Activated CD4-positive, alpha-beta memory T cell treated with anti-CD3 and anti-CD28 coated beads for 36 hours (primary cell): ENCODE measurements around the gene CCDC91. TPM values are rescaled to one million over a fixed set of nuclear protein-coding genes. Genes with fewer than 3 reads are reported as not detected.
"Not testable (repeated sequence)": the region's sequence is repeated elsewhere in the genome, so short reads cannot be mapped to it uniquely, and the experiment has no call there.

Source experiments
- CTCF ChIA-PET: fragments of 350-600 bp; sonication (Branson Sonifier 250); formaldehyde crosslinking; loops from one replicate; lab custom pipeline; 2021; ENCODE audit warnings: antibody characterized with exemption, inconsistent platforms; lab: Charles Lee
- POLR2A ChIA-PET: fragments of 350-600 bp; sonication (Branson Sonifier 250); formaldehyde crosslinking; loops from one replicate; lab custom pipeline; 2021; ENCODE audit warnings: antibody characterized with exemption; lab: Charles Lee
- DNase-seq: peaks from one replicate; pipeline ENCODE4 v3.0.0-alpha.2; 2020
- H3K27ac Mint-ChIP-seq: one replicate; pipeline ENCODE4 v1.8.0; 2021; ENCODE audit warnings: mixed read lengths
- H3K27me3 Mint-ChIP-seq: one replicate; pipeline ENCODE4 v1.8.0; 2021; ENCODE audit warnings: mixed read lengths
- H3K36me3 Mint-ChIP-seq: one replicate; pipeline ENCODE4 v1.8.0; 2021; ENCODE audit warnings: mixed read lengths
- H3K4me1 Mint-ChIP-seq: one replicate; pipeline ENCODE4 v1.8.0; 2021; ENCODE audit warnings: low read depth, mixed read lengths
- H3K4me3 Mint-ChIP-seq: one replicate; pipeline ENCODE4 v1.8.0; 2021; ENCODE audit warnings: mild to moderate bottlenecking, mixed read lengths
- H3K9me3 Mint-ChIP-seq: one replicate; pipeline ENCODE4 v1.8.0; 2021; ENCODE audit warnings: mixed read lengths
- intact Hi-C: fragments of 100-400 bp; cut with micrococcal nuclease; formaldehyde crosslinking; loops from one replicate; pipeline ENCODE4 v1.15.1; 2023
- total RNA-seq, 2 experiments: library from RNA; stranded (reverse); gene quantifications; one replicate each; pipeline ENCODE4 v1.2.3, GENCODE V29; 2021

CCDC91 gene
- total RNA-seq, 2 experiments from 2014 or later = 16.5 to 19.7 TPM

DNA sequence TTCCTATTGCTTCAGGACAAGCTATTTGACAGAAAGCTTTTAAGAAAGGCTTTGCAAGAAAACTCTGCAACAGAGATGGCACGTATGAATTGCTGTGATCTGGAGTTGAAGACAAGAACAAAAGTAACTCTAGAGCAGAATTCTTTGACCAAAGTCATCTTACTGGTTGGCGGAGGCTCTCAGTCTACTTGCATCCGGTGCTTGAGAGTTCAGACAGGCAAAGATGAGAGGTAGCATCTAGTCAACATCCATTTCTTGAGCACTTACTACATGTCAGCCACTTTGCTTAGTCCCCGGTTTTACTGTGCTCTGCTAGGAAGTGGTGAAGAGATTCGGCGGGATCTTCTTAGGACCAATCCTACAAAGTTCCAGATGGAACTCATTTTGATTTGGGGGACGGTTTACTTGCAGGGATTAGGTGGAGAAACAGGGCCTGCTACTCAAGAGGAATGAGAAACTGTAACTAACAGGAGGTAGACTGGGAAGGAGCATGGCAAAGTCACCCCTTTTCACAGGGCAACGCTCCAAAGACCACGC is 404 bp upstream of the CCDC91 start:
- intact Hi-C loops = loop anchor here (1.0 to 10.0 kb wide), 4 partner anchors 305 to 1191 kb away; partner anchors contain the start of genes ERGIC2 and MRPS35
- H3K27me3 Mint-ChIP-seq = no peaks in the 10 kb centered on the region
- peak; percentile 22 for DNase-seq
- peaks cover 17% of the 10 kb centered on the region for H3K36me3 Mint-ChIP-seq
- CTCF ChIA-PET = no interaction called here
- POLR2A ChIA-PET = interaction anchor here (0.7 to 1.7 kb wide), 4 partner anchors 32 to 365 kb away, joined by 3 to 14 read pairs (median 6); no protein-coding TSS in a partner anchor
- peak overlapping the region; percentile 99 for H3K27ac Mint-ChIP-seq
- peak overlapping the region; percentile 98 for H3K4me3 Mint-ChIP-seq
- H3K9me3 Mint-ChIP-seq = no peaks in the 10 kb centered on the region
- H3K4me1 Mint-ChIP-seq = peaks cover 56% of the 10 kb centered on the region

DNA sequence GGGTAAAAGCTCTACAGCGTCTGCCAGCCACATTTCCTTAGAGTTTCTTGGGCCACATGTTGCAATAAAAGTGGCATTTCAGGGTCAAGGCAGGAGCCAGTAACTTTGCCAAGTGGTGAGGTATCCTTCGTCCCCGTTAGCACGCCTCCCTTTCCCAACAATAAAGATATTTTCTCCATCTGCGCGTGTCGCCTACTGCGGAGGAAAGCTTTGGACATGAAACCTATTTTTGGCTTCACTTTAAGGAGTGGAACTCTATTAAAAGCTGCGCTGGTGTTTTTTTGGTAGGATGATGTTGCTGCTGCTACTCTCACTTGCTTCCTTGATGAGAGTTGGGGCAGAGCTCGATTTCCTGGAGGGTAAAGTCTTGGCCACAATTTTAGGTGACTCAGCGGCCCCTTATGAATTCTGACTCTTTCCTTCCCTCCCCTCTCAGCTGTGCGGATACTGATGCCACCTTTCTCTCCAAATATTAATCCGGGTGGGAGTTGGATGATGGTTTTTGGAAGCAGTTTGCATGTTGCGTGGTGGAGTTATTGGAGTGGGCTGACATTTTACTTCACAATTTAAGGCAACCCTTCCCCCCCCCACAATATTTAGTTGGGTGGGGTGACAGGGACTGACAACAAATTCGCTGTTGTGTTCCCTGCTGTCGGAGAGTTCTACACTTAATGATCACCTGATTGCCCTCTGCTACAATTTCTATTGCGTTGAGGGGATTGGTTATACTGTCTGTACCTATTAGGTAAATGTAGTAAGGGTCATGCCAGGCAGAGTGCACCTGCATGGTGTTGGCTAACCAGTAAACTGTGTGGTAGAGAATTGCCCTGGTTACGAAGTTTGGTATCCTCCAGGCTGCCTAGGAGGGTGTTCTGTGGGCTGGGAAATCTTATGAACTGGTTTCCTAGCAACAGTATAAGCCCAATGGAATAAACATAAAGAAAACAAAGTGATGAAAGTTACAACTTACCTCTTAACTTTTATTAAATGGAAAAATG is 1.1 kb downstream of the CCDC91 start:
- ChIA-PET POLR2A (interaction anchor here (0.9 to 1.7 kb wide), 8 partner anchors 8 to 61 kb away, joined by 3 to 14 read pairs (median 6); no protein-coding TSS in a partner anchor), CTCF (interaction anchor here (0.9 to 1.4 kb wide), 4 partner anchors 11 to 62 kb away, joined by 3 to 4 read pairs (median 4); no protein-coding TSS in a partner anchor)
- Mint-ChIP-seq H3K27ac (peak overlapping the region; percentile 99), H3K9me3 (peaks cover 4% of the 10 kb centered on the region), H3K27me3 (no peaks in the 10 kb centered on the region), H3K4me3 (peak overlapping the region; percentile 98), H3K36me3 (peaks cover 22% of the 10 kb centered on the region), H3K4me1 (peaks cover 57% of the 10 kb centered on the region)
- peak; percentile 65 for DNase-seq
- intact Hi-C loops = loop anchor here (1.0 to 10.0 kb wide), 6 partner anchors 32 to 481 kb away; partner anchors contain the start of gene MRPS35

- POLR2A ChIA-PET = no interaction called here
- CTCF ChIA-PET = no interaction called here
- no peak for DNase-seq
- H3K36me3 Mint-ChIP-seq = peaks cover 22% of the 10 kb centered on the region
- no peak overlapping the region for H3K4me3 Mint-ChIP-seq
- peaks cover 4% of the 10 kb centered on the region for H3K9me3 Mint-ChIP-seq
- H3K27ac Mint-ChIP-seq = peak overlapping the region; percentile 99
- no peaks in the 10 kb centered on the region for H3K27me3 Mint-ChIP-seq
- peaks cover 60% of the 10 kb centered on the region for H3K4me1 Mint-ChIP-seq
- intact Hi-C loops = loop anchor here (10.0 kb wide), 1 partner anchor 303 kb away; no protein-coding TSS in a partner anchor
Observed at GRCh38 chr12:28192125-28192524, 1.9 kb downstream of the CCDC91 start.

- H3K4me3 Mint-ChIP-seq, H3K27ac Mint-ChIP-seq, DNase-seq, H3K9me3 Mint-ChIP-seq, CTCF ChIA-PET, H3K27me3 Mint-ChIP-seq: not testable (repeated sequence)
- Mint-ChIP-seq H3K36me3 (peaks cover 22% of the 10 kb centered on the region), H3K4me1 (peaks cover 49% of the 10 kb centered on the region)
- POLR2A ChIA-PET = interaction anchor here (0.6 kb wide), 1 partner anchor 58 kb away, joined by 3 read pairs; no protein-coding TSS in a partner anchor
- intact Hi-C loops = loop anchor here (10.0 kb wide), 1 partner anchor 300 kb away; no protein-coding TSS in a partner anchor
Observed at GRCh38 chr12:28194621-28195020, 4.4 kb downstream of the CCDC91 start.

DNA sequence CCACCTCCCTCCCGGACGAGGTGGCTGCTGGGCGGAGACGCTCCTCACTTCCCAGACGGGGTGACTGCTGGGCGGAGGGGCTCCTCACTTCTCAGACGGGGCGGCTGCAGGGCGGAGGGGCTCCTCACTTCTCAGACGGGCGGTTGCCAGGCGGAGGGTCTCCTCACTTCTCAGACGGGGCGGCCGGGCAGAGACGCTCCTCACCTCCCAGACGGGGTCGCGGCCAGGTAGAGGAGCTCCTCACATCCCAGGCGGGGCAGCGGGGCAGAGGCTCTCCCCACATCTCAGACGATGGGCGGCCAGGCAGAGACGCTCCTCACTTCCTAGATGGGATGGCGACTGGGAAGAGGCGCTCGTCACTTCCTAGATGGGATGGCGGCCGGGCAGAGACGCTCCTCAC is 10.9 kb downstream of the CCDC91 start:
- intact Hi-C loops, DNase-seq, POLR2A ChIA-PET, H3K36me3 Mint-ChIP-seq, H3K9me3 Mint-ChIP-seq, CTCF ChIA-PET, H3K4me3 Mint-ChIP-seq, H3K27me3 Mint-ChIP-seq, H3K27ac Mint-ChIP-seq: not testable (repeated sequence)
- H3K4me1 Mint-ChIP-seq = peaks cover 18% of the 10 kb centered on the region

DNA sequence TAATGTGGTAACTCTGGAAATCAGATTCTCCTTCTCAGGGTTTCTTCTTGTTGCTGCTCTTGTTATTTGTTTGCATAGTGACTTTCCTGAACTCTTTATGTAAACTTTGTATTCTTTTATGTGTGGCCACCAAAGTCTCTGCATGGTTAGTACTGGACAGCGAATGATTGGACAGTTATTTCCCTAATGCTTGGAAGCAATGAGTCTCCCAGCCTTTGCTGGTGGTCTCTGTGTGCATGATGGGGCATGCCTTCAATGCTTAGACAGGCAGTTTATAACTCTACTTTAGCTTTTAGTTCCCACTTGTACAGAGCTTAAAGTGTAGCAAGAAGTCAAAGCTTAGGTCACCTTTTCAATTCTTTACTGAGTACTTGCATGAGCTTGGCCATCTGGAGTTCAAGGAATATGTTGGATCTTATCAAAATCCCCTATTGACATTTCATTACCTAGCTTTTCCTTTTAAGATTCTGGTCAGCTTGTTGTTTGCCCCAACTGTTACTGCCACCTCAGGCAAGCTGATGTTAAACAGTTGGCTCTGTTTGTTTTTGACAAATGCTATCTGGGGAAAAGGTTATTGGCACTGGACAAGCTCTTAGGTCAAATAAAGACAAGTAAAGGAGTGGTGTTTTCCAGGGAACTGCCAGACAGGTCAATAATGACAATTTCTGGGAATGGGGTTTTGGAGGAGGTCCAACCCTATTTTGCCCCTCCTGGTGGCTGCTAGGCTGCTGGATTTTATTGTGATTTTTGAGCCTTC is 12.3 kb downstream of the CCDC91 start:
- Mint-ChIP-seq H3K27me3 (no peaks in the 10 kb centered on the region), H3K4me1 (peaks cover 16% of the 10 kb centered on the region), H3K36me3 (peaks cover 1% of the 10 kb centered on the region), H3K4me3 (no peak overlapping the region), H3K27ac (no peak overlapping the region), H3K9me3 (peaks cover 2% of the 10 kb centered on the region)
- DNase-seq = no peak
- ChIA-PET CTCF (interaction anchor here (1.0 kb wide), 1 partner anchor 11 kb away, joined by 3 read pairs; no protein-coding TSS in a partner anchor), POLR2A (no interaction called here)
- intact Hi-C loops = no loop called here

- POLR2A ChIA-PET = no interaction called here
Observed at GRCh38 chr12:28209782-28210181, 19.5 kb downstream of the CCDC91 start.

DNA sequence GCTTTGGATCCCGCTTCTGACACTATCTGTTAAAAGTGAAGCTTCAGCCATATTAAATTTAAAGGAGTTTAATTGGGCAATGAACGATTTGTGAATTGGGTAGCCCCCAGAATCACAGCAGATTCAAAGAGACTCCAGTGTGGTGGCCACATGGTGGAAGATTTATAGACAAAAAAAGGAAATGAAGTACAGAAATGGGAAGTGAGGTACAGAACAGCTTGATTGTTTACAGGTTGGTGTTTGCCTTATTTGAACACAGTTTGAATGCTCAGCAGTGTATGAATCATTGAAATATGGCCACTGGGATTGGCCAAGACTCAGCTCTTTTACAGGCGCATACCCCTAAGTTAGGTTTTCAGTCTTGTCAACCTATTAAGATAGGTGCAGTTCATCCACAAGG is 21.9 kb downstream of the CCDC91 start:
- CTCF ChIA-PET = no interaction called here
- Mint-ChIP-seq H3K9me3 (peaks cover 10% of the 10 kb centered on the region), H3K4me1 (peaks cover 13% of the 10 kb centered on the region), H3K27me3 (no peaks in the 10 kb centered on the region), H3K36me3 (peaks cover 32% of the 10 kb centered on the region), H3K27ac (no peak overlapping the region), H3K4me3 (no peak overlapping the region)
- intact Hi-C loops = no loop called here
- POLR2A ChIA-PET = no interaction called here
- DNase-seq = no peak

More at GRCh38 chr12:28209782-28210181, 19.5 kb downstream of the CCDC91 start:
- H3K4me3 Mint-ChIP-seq = no peak overlapping the region
- peaks cover 10% of the 10 kb centered on the region for H3K9me3 Mint-ChIP-seq
- peaks cover 10% of the 10 kb centered on the region for H3K4me1 Mint-ChIP-seq
- intact Hi-C loops = no loop called here
- peaks cover 33% of the 10 kb centered on the region for H3K36me3 Mint-ChIP-seq
- CTCF ChIA-PET = no interaction called here
- no peak for DNase-seq
- no peak overlapping the region for H3K27ac Mint-ChIP-seq
- no peaks in the 10 kb centered on the region for H3K27me3 Mint-ChIP-seq

DNA sequence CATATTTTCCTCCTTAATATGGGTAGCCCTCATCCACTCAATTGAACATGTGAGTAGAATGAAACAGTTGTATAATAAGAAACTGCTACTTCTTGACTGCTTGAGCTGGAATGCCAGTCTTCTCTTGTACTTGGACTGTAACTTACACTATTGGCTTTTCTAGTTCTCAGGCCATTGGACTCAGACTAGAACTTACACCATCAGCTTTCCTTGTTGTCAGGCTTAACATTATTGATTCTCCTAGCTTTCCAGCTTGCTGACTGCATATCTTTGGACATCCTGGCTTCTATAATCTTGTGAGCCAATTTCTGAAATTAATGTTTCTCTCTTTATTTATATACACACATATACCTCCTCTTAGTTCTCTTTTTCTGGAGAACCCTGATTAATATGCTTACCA is 24.8 kb downstream of the CCDC91 start:
- intact Hi-C loops = no loop called here
- Mint-ChIP-seq H3K4me1 (peaks cover 21% of the 10 kb centered on the region), H3K36me3 (peaks cover 31% of the 10 kb centered on the region), H3K9me3 (peaks cover 6% of the 10 kb centered on the region), H3K27me3 (no peaks in the 10 kb centered on the region), H3K4me3 (no peak overlapping the region), H3K27ac (no peak overlapping the region)
- POLR2A ChIA-PET = no interaction called here
- CTCF ChIA-PET = no interaction called here
- no peak for DNase-seq

- Mint-ChIP-seq H3K4me1 (peaks cover 24% of the 10 kb centered on the region), H3K36me3 (peaks cover 24% of the 10 kb centered on the region), H3K27ac (no peak overlapping the region), H3K4me3 (no peak overlapping the region), H3K27me3 (no peaks in the 10 kb centered on the region), H3K9me3 (peaks cover 4% of the 10 kb centered on the region)
- ChIA-PET POLR2A (no interaction called here), CTCF (interaction anchor here (0.6 kb wide), 1 partner anchor 859 kb away, joined by 3 read pairs; no protein-coding TSS in a partner anchor)
- no peak for DNase-seq
- intact Hi-C loops = no loop called here
Observed at GRCh38 chr12:28216016-28216415, 25.8 kb downstream of the CCDC91 start.

DNA sequence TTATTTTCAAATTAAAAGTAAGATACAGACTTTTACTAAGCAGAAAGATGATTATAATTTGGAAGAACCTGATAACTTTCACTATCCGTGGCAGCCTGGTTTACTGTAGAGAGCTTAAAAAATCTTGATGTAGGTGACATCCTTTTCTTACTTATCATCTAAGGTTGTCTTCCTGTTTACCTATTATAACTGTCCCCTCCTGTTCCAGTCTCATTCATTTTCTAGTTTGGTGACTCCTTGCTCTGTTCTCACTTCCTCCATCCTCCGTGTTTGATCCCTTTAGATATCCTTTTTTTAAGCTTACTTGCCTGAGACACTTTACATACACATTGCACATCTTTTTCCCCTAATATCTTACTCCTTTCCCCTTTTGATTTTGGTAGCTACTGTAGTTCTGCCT is 27.5 kb downstream of the CCDC91 start:
- Mint-ChIP-seq H3K36me3 (peaks cover 15% of the 10 kb centered on the region), H3K27ac (no peak overlapping the region), H3K27me3 (no peaks in the 10 kb centered on the region), H3K4me3 (no peak overlapping the region), H3K4me1 (peaks cover 42% of the 10 kb centered on the region), H3K9me3 (peaks cover 4% of the 10 kb centered on the region)
- intact Hi-C loops = no loop called here
- POLR2A ChIA-PET = no interaction called here
- no peak for DNase-seq
- CTCF ChIA-PET = interaction anchor here (0.6 kb wide), 2 partner anchors 554 to 1882 kb away, joined by 3 read pairs; no protein-coding TSS in a partner anchor
